HG02970 (cell line): ENCODE measurements around the gene CRP.
"Not testable (repeated sequence)": the region's sequence is repeated elsewhere in the genome, so short reads cannot be mapped to it uniquely, and the experiment has no call there.

Source experiments
- ATAC-seq: cut with Tn5 transposase; IDR thresholded peaks from one replicate; pipeline ENCODE4 v1.9.1; 2021; ENCODE audit warnings: mild to moderate bottlenecking, moderate library complexity, moderate number of reproducible peaks; ENCODE audit not compliant: unreplicated experiment, low FRiP score

CRP gene

GRCh38 chr1:159714529-159714928 is at the start of gene CRP:
Gene CRP, minus strand, starts transcription at chr1:159714589. Its CDS starts 104 bp downstream, at chr1:159714485.
- no peak for ATAC-seq

- no peak for ATAC-seq
Observed at GRCh38 chr1:159763686-159764085, 49.3 kb upstream of the CRP start.

DNA sequence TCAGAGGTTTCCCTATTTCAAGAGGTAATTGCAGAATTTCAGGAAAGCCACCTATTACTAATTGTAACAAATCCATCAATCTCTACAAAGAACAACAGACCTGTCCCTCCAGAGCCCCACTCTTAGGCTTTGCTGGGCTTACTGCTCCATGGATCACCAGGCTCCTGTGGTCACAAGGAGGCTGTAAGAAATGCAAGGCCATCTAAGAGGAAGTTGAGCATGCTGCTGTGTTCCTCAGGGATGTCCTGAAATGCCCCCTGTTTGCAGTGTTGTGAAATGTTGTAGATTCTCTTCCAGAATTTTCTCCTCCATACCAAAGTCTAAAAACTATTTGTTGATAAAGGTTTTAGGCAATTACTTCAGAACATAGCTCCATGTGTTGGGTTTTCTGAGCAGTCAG is 42.0 kb upstream of the CRP start:
- no peak for ATAC-seq

DNA sequence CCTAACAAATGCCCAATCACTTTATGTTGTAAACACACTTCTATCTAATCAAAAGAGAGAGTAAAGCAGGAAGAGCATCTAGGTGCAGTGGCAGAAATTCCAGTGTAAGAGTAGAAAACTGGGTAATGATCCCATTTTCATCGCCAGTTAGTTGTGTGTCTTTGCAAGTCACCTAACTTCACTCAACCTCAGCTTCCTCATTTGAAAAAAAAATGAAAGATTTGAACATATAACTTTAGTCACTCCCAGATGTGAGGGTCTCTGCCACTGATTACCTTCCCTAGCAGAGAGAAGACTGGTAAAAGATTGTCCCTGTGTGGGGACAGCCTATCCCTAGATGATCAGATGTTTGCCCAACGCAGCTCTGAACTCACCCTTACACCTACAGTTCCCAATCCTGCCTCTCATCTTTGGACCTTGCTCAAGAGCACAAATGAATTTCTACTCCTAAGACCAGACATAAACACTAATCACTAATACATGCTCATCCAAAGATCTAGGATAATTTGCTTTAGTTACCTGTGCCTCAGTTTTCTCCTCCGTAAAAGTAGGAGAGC is 41.1 kb upstream of the CRP start:
- no peak for ATAC-seq

DNA sequence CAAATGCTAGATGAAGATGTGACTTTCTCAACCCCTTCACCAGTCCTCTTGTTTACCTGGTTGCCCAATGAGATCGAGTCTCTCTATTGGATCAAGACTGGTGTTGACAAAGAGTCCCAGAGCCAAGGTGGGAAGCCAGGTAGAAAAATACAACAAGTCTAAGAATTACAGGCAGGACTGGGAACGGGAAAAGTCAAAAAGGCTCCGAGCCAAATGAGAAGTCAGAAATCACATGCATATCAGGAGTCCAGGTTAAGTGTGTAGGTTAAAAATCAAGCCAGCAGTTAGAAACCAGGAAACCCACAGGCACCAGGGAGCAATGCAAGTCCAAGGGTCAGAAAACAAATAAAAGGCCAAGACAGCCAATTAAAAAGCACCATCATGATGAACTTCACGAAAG is 39.0 kb upstream of the CRP start:
- ATAC-seq: no peak

DNA sequence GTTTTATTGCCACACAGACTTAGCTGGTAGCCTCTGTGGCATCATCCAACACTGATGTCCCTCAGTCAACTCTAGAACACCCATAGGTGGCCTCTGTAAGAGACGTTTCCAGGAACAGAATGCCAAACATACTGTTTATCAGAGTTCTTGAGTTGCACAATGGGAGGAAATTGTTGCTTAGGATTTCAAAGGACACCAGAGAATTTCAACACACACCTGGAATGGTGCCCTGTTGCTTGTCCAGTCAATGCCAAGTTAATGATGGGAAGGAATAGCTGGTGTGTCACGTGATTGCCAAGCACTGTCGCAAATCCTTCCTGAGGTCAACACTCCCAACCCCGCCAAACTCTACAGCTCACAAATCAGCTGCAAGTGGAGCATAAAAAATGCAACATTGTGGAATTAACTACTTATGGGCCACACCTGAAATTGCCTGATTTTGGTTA is 37.8 kb upstream of the CRP start:
- ATAC-seq: no peak

DNA sequence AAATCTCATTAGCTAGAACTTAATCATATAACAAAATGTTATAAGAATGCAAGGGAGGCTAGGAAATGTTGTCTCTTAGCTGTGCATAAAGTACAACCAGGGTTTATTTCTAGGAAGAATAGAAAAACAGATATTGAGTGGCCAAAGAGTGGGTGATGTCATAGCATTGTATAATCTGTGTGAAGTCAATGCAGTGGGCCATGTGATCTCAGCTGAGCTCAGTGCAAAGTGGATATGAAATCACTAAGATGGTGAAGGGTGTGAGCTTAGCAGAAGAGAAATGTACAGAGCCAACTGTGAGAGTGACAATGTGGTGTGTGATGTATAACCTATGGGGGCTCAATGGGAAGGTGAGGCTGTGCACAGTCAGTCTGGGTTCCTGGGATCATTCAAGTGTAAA is 36.6 kb upstream of the CRP start:
- ATAC-seq: no peak

DNA sequence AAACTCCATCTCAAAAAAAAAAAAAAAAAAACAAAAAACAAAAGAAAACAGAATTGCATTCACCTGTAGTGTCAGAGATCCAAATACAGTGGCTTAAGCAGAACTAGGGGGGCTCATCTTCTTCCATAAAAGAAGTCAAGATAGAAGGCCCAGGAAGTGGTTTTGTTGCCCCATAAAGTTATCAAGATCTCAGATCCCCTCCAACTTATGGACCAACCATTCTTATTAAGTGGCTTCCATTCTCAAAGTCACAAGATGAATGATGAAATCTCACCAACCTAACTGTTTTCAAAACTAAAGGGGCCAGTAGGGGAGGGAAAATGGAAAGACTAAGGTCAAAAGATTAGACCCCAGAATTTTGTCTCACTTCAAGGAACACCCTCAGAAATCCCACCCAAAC is 36.2 kb upstream of the CRP start:
- no peak for ATAC-seq

DNA sequence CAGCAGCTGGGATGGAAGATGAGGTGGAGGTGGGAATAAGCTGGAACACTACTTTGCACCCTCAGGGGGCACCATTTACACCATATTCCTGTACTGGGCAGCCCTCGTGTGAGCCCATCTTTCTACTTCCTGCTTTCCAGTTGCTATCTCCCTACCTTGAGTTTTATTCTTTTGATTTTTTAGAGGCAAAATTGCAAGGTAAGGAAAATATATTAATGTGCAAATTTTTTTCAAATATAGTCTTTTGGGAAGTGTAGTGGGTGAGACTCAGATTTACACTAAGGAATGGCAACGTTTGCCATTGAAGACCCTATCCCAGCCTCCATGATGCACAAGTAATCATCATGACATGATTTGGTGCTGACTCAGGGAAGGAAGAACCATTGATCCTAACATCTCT is 35.2 kb upstream of the CRP start:
- ATAC-seq: no peak

DNA sequence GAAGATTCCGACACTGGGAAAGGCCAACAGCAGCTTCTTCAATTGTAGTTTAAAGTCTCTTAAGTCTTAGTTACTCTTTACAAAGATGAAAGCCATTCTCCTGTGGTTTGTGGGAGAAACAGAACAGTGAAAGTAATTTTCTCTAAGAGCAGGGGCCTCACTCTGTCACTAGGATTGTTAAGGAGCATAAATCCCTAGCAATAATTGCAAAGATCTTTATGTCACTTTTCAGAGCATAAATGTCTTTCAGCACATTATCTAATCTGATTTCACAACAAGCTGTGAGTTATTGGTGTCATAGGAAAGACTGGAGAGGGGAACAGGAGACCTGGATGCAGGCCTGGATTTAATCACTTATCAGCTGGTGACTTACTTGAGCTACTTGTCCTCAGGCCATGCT is 34.0 kb upstream of the CRP start:
- no peak for ATAC-seq

GRCh38 chr1:159746666-159747065 is 32.3 kb upstream of the CRP start:
- ATAC-seq: no peak

DNA sequence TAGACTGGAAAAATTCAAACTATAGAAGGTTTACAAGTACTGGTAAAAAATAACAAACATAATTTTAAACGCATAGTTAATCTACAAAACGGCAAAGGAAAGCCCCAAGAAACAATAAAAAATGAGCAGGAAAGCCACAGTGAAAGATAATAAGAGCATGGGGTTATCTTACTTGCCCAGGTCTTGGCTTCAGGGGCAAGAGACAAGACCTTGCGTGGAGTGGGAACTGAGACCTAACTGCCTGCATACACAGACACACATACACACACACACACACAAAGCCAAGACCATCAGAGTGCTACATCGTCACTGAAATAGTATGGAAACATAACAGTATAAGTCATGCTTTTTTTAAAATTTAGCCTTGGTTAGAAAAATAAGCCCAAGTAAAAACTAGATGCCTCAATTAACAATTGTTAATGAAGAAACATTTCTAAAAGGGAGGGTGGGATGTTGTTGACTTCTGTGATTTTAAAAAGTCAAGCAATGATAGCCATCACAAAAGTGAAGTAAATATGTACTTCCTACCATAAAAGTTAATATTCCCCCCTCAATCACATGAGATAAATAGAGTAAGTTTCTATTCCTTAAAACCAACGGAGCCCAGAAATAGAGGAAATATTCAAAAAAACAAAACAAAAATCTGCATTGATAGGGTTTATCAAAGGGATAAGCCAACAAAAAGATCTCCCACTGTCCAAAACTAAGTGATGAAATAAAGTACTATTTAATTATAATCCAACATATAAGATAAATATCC is 29.4 kb upstream of the CRP start:
- no peak for ATAC-seq

DNA sequence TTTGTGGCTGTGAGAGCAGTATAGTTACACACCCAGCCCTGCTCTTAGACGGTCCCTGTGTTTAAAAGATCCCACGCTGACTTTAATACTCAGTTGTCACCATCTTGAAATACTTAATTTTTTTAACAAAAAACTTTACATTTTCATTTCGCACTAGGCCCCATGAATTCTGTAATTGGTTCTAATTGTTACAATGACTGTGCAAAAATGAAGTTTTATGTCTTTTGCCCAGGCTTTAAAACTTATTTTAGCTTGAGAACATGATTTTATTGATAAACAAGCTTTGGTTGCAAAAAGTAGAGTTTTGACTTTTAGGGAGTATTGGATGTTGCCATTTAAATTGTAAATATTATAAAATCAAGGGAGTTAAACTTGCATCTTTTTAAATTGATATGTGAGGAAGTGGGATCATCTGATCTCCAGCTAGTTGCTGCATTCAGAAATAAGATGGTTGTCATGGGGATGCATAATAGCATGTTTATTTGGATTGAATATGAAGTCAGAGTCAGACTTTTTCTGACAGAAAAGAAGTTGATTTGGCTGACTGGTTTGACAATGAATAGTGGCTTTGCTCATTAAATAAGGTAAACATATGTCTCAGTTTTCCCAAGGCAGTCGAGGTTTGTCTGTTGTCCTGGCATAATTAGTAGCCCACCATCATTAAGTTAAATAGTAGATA is 23.0 kb upstream of the CRP start:
- ATAC-seq: no peak

DNA sequence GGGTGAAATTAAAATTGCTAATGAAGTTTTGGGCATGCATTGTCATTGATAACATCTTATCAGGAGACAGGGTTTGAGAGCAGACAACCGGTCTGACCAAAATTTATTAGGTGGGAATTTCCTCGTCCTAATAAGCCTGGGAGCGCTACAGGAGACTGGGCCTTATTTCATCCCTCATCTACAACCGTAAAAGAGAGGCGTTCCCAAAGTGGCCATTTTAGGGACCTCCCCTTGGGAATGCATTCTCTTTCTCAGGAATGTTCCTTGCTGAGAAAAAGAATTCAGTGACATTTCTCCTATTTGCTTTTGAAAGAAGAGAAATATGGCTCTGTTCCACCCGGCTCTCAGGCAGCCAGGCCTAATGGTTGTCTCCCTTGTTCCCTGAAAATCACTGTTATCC is 8.8 kb upstream of the CRP start:
- ATAC-seq: not testable (repeated sequence)

GRCh38 chr1:159719990-159720389 is 5.6 kb upstream of the CRP start:
- ATAC-seq: no peak

GRCh38 chr1:159715855-159716254 is 1.5 kb upstream of the CRP start:
- ATAC-seq: no peak

GRCh38 chr1:159712080-159712479 is 2.3 kb downstream of the CRP start:
- ATAC-seq: no peak

DNA sequence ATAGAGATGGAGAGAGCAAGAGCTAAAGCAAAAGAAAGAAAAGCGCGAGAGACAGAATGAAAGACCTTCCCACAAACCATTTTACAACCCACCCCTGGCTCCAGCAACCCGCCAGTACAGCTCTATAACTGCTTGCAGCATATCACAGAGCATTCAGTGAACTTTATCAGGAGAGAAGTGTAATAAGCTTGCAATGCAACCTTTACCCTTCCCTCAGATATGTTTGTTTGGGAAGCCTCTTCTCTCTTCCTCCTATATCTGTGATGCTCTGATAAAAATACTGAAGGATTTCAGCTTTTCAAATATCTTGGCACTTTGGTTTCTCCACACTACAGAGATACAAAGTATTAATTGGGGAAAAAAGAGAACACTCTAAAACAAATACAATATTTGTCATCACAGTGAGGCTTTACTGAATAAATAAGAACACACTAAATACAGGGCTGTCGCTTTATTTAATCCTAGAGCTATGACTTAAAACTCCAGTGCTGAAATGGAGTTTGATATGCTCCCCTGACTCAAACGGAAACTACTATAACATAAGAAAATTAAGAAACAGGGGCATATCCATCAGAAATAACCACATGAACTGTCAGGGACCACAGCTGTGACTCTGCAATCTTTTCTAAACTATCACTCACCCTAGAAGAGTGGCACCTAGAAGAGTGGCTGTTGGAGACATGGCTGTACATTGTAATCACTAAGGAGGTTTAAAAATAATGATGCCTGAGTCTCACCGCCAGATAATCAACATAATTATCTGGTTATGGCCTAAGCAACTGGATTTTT is 6.7 kb downstream of the CRP start:
- no peak for ATAC-seq

GRCh38 chr1:159705904-159706256 is 8.5 kb downstream of the CRP start:
- no peak for ATAC-seq

DNA sequence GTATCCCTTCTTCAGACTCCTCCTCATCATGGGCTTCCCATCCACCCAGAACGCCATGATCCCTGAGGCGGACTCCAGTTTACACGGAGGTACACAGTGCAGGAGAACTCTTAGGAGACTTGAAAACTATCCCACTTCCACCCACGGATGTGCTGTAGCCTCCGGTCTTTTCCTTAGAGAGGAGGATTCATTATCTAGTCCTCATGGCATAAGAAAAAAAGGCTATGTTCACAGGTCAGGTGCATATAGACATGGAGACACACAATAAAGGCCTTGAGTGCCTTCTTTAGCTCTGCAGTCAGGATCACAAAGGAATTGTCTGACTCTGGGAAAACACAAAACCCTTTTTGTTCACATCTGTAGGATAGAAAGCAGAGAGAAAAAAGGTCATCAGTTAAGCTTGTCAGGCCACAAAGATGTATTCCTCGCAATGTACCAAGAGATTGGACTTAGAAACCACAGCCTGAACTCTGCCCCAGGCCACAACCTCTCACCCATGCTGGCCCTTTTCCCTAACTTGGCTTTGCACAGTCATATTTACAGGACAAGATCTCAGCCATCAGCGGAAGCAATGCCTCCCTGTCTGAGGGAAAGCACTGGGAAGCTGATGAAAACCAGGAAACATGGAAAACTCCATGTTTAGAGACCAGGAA is 9.0 kb downstream of the CRP start:
- no peak for ATAC-seq

GRCh38 chr1:159704481-159704880 is 9.9 kb downstream of the CRP start:
- no peak for ATAC-seq
